Activated effector memory CD4-positive, alpha-beta T cell treated with Interleukin-2 at 50 U/mL for 16 hours (primary cell): ENCODE results near the gene PFKFB2.
"Not testable (repeated sequence)": the region's sequence is repeated elsewhere in the genome, so short reads cannot be mapped to it uniquely, and the experiment has no call there.

Experiments used
- DNase-seq: peaks from one replicate; pipeline ENCODE4 v3.0.0-alpha.2; 2020

Gene PFKFB2

GRCh38 chr1:207041397-207041796, 11.7 kb upstream of the PFKFB2 start:
- not testable (repeated sequence) for DNase-seq

- DNase-seq, result no peak
Observed at GRCh38 chr1:207045453-207045852, 7.6 kb upstream of the PFKFB2 start.

- no peak for DNase-seq
Observed at GRCh38 chr1:207047505-207047904, 5.6 kb upstream of the PFKFB2 start.

GRCh38 chr1:207048041-207048440, 5.0 kb upstream of the PFKFB2 start:
- DNase-seq, result no peak

- no peak for DNase-seq
Observed at GRCh38 chr1:207049054-207049453, 4.0 kb upstream of the PFKFB2 start.

DNA sequence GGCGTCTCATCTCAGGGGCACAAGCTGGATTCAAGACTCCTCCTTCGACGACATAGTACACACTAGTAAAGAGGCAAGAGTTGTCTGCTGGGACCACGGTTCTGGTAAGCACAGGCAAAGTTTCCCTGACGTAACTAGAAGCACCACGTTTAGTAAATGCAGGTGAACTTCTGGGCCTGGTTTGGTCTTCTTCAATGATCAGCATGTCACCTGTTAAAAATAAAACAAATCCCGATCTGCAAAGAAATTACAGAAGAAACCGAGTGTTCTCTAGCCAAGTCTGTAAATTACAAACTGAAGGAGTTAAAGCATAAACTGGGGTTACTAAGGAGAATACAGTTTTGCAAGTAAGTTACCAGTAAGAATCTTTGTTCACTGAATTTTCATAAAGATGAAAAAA, 3.6 kb upstream of the PFKFB2 start:
- DNase-seq, result no peak

GRCh38 chr1:207049974-207050391, 3.1 kb upstream of the PFKFB2 start:
- peak; percentile 18 for DNase-seq

DNA sequence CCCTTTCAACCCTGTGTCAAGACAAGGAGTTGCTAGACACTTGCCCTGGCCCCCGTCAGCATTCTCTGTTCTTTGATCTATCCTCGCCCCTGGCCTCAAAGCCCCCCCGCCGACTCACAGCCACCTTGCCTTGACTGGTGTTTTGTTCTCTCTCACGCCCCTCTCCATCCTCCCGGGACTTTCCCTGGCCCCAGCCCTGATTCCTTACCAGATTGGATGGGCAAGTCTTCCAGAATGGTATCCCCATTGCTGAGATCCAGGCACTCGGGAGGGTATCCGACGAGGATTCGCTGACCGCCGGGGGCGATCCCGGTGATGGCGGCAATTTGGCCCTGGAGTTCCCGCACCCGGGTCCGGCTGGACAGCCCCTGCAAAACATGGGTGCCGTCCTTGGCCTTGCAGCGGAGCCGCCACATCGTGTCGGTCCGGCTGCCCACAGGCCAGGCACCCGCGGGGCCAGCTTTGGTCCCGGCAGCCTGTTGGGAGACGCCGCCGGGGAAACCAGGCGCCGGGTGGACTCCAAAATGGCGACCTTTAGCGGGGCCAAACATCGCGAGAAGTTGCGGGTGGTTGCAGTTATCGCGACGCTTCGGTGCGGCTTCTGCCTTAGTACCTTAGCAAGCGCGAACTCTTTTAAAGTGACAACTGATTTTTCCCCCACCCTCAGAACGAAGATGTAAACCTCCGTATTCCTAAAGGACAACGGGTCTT, 2.4 kb upstream of the PFKFB2 start:
- peak; percentile 72 for DNase-seq

DNA sequence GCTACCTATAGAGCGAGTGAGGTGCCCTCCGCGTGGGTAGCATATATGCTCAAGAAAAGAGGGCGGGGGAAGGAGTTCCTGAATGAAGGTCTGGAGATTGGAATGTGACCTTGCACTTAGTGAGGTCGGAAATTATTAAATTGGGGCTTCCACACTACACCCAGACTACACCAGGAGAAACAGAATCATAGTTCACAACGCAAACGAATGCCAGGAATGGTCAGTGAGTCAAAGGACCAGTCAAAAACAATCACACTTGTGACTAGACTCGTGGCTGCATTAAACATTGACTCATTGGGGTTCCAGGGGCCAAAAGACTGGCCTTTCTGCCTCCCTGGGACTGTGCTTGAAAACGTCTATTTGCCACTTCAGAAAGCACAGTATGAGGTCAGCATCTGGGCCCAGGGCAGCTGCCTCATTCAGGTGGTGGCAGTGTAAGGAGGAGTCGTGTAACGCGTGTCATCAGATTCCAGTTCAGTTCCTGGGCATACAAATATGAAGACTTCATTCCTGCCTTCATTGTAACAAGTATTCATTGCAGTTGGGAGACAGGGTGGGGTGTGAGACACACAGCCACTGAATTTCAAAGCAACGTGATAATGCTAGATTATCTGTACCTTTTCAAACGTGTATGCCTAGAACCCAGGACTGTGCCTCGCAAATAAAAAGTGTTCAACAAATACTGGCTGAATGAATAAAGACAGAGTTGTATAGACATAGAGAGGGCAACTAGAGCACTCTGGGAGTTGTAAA, 1.7 kb upstream of the PFKFB2 start, which contains the start of gene YOD1:
Gene YOD1 (minus strand): TSS at position 18 of the 753 bp plus-strand sequence. CDS start 178 bp downstream, outside the sequence.
- no peak for DNase-seq

DNA sequence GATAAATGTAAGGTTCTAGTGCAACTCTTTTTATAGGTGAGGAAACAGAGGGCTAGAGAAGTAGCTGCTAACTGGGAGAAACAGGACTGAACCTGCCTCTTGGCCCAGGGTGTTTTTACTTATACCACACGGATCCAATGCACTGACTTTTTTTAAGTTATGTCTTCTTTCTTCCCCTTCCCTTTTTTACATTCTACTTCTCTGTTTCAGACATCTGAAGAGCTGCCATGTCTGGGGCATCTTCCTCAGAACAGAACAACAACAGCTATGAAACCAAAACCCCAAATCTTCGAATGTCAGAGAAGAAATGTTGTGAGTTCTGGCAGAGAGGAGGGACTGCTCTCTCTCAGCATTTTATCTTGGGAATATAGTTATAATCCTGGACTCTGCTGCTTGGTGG, 1.4 kb downstream of the PFKFB2 start:
- no peak for DNase-seq

DNA sequence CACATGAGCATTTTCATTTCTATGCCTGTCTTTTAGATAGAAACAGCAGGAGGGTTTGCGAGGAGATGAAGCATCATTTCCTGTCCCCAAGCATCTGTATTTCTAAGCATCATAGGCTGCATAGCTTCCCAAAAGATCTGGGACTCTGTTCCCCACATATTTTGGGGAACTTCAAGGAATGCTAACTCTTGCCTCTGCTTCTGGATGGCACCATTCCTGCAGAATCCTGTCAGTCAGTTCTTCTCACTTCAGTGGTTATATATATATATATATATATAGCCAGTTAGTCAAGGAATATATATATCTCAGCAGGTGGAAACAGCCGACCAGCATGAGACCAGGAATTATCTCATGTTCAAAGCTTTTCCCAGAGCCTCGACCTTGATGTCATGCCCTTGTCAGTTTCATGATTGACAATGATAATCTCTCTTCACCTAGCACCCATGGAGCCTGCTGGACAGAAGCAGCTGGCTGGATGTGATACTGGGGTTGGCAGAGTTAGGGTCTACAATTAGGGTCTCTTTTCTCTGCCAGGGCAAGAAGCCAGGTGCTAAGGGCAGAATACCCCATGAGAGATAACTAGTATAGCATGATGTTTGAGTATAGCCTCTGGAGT, 2.4 kb downstream of the PFKFB2 start:
- no peak for DNase-seq

DNA sequence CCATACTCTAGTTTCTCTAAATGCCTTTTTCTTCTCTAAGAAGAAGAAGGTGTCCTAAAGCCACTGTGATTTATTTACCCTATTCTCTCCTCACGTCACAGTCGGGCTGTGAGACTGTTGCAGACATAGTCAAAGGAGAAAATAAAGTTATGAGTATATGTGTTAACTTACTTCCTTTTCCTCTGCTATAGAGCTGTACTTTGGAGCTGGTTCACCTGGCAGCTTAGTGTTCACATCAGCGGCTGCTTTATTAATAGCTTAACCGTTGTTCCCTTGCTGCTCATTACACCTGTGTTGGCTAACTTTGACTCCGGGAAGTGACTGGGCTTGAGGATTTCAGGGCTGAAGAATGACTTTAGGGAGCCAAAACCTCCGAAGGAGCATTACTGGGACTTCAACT, 3.6 kb downstream of the PFKFB2 start:
- DNase-seq, result no peak

- DNase-seq, result no peak
Observed at GRCh38 chr1:207058252-207058651, 5.2 kb downstream of the PFKFB2 start.

DNA sequence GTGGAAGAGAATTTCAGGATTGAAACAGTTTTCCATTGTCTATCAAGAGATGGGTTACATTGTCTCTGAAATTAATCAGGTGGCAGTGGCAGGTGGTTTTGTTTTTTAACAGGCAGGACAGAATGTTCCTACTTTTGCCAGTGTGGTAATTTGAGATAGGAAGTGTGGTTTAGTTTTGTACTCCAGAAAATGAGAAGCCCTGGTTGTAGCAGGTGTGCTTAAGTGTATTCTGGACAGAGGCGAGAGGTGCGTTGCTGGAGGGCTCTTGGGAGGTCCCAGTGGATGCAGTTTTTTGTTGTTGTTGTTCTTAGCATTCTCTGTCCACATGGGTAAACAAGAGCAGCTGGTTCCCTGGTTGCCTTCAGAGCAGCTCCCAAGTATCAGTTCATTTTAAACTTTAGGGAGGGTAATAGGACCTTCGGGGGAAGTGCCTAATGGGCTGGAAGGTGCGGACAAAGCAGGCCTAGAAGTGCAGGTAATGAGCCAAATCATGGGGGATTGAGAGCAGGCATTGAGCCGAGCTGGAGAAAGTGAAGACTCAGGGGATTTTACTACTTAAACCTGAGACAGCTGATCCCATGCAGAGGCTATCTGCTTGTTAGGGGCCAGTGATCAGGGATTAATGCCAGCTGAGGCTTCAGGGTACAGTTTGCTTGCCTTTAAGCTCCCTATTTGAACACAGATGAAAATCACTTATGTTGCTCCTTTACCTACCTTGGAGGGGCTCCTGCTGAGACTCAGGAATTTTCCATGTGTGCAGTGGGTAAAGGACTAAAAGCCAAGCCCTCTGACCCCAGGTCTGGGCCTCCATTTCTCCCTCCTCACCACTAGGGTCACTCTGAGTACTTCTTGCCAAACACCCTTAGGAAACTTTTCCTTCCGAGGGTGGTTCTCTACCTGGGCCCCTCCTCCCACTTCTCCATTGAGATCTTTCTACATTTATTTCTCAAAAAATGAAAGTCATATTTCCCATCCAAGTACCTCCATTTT, 6.1 kb downstream of the PFKFB2 start:
- DNase-seq, result no peak

DNA sequence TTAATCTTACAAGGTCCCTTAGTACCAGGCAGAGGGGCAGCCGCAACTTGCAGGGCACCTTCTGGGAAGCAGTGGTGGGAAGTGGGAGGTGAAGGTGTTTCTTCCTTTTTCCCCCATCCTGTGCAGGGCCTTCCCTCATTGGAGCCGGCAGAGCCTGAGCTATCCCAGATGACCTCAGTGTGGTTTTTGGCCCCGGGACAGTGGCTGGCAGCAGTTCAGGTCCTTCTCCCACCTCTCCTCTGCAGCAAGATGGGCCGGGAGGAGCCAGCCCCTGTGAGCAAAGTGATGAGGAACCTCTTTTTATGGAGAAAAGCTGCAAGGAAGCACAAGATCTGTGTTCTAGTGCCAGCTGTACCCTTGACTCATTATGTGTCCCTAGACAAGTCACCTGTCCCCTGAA, 6.8 kb downstream of the PFKFB2 start:
- DNase-seq, result no peak

GRCh38 chr1:207060596-207060995, 7.5 kb downstream of the PFKFB2 start:
- DNase-seq, result no peak

GRCh38 chr1:207062058-207062457, 9.0 kb downstream of the PFKFB2 start:
- no peak for DNase-seq

DNA sequence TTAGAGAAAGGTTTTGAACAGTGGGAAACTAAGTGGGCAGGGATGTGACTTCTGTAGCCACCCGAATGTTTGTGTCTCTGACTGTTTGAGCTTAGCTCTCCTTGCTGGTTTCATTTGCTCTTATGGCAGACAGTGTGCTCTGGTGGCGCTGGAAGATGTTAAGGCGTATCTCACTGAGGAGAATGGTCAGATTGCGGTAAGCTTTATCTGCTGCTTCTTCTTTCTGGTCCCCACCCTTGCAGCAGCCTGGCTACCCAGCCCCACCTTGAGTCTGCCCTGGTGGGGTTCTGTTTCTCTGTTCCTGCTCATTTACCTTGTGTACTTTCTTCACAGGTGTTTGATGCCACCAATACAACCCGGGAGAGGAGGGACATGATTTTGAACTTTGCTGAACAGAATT, 9.9 kb downstream of the PFKFB2 start:
- no peak for DNase-seq

GRCh38 chr1:207064561-207064960, 11.5 kb downstream of the PFKFB2 start:
- no peak for DNase-seq

DNA sequence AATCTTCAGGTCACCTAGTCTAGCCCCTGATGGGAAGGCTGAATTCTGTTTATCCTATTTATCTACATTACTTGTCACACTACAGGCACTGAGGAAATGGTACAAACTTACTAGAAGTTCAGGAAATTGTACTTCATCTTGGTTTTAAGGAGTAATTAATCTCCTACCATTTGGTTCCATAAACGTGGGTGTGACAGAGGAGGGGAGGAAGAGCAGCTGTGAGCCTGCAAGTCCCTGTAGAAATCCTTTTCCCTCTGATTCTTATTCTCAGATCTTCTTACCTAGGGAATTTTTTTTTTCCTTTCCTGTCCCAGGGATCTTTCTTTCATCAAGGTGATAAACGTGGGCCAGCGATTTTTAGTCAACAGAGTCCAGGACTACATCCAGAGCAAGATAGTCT, 14.1 kb downstream of the PFKFB2 start:
- no peak for DNase-seq

DNA sequence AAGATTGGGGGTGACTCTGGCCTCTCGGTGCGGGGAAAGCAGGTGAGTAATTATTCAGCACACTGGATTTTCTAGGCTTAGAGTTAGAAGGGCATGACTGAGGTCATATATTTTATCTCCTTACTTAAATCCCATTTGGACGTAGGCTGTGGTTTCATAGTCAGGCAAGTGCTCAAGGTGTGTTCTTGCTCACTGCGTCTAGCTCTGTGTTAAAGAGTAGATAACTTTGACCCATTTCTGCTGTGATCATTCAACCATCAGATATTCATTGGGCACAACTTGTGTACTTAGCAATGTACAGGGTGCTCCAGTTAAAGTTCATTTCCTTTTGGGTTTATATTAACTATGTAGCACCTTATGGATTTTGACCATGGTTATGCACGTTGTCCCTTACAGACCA, 14.6 kb downstream of the PFKFB2 start:
- no peak for DNase-seq

- no peak for DNase-seq
Observed at GRCh38 chr1:207069061-207069460, 16.0 kb downstream of the PFKFB2 start.
